HK-2 (cell line): ENCODE data around the gene CCNY.
"Not testable (repeated sequence)": the region's sequence is repeated elsewhere in the genome, so short reads cannot be mapped to it uniquely, and the experiment has no call there.

Experiments
- DNase-seq: peaks from one replicate; pipeline ENCODE4 v3.0.0-alpha.2; 2018; ENCODE audit not compliant: unreplicated experiment

Gene CCNY

GRCh38 chr10:35404077-35404476 lies 67.8 kb downstream of the CCNY start:
- DNase-seq: not testable (repeated sequence)

GRCh38 chr10:35406003-35406630 lies 69.8 kb downstream of the CCNY start:
- not testable (repeated sequence) for DNase-seq

- not testable (repeated sequence) for DNase-seq
These were observed 71.4 kb downstream of the CCNY start for GRCh38 chr10:35407696-35408095.

- no peak for DNase-seq
These were observed 72.8 kb downstream of the CCNY start for GRCh38 chr10:35409094-35409582.

- DNase-seq: no peak
These were observed 73.5 kb downstream of the CCNY start for GRCh38 chr10:35409808-35410207.

- no peak for DNase-seq
These were observed 75.9 kb downstream of the CCNY start for GRCh38 chr10:35412003-35412723.

- DNase-seq: no peak
These were observed 76.7 kb downstream of the CCNY start for GRCh38 chr10:35412900-35413491.

GRCh38 chr10:35413985-35414861 lies 77.9 kb downstream of the CCNY start:
- no peak for DNase-seq

GRCh38 chr10:35415505-35415904 lies 79.2 kb downstream of the CCNY start:
- DNase-seq: no peak

GRCh38 chr10:35416619-35417312 lies 80.5 kb downstream of the CCNY start:
- no peak for DNase-seq

GRCh38 chr10:35417313-35417625 lies 81.0 kb downstream of the CCNY start:
- no peak for DNase-seq

- DNase-seq: no peak
These were observed 81.5 kb downstream of the CCNY start for GRCh38 chr10:35417795-35418194.

- not testable (repeated sequence) for DNase-seq
These were observed 82.3 kb downstream of the CCNY start for GRCh38 chr10:35418580-35418979.

GRCh38 chr10:35420044-35420443 lies 83.7 kb downstream of the CCNY start:
- DNase-seq: no peak

- no peak for DNase-seq
These were observed 84.7 kb downstream of the CCNY start for GRCh38 chr10:35420827-35421552.

- no peak for DNase-seq
These were observed 85.4 kb downstream of the CCNY start for GRCh38 chr10:35421553-35422178.

GRCh38 chr10:35422228-35422627 lies 85.9 kb downstream of the CCNY start:
- no peak for DNase-seq

- no peak for DNase-seq
These were observed 87.4 kb downstream of the CCNY start for GRCh38 chr10:35423505-35424306.

- no peak for DNase-seq
These were observed 88.5 kb downstream of the CCNY start for GRCh38 chr10:35424680-35425285.
